ENCODE data around the gene ACTG1. TPM values are rescaled to one million over a fixed set of nuclear protein-coding genes. Genes with fewer than 3 reads are reported as not detected.

Gene ACTG1
- total and polyA plus RNA-seq, 9 of the 15 experiments (the other 6 are each of a cell fraction or from before 2014, with no cell fraction given) = 224 to 1,775 (median 568) TPM

- TF ChIP-seq REST (IDR thresholded peaks at IDR 0.05; ENCODE audit: borderline replicate concordance) = peak; percentile 26; the same call in 1 of the 2 replicates
- TF ChIP-seq REST (CRISPR knock-in tag; IDR thresholded peaks at IDR 0.05; ENCODE audit: low read depth) = no peak
- no peak for TF ChIP-seq FOXA1 (IDR thresholded peaks at IDR 0.05; ENCODE audit: borderline replicate concordance)
- TF ChIP-seq NEUROD1 (IDR thresholded peaks at IDR 0.05; ENCODE audit: borderline replicate concordance, low read depth, low read length, partially characterized antibody) = no peak
- TF ChIP-seq ZNF584 (CRISPR knock-in tag; IDR thresholded peaks at IDR 0.05; ENCODE audit: low read depth) = no peak
- no peak for TF ChIP-seq TFAM (CRISPR knock-in tag; conservative IDR thresholded peaks at IDR 0.05)
- TF ChIP-seq POLR2AphosphoS2 (IDR thresholded peaks at IDR 0.05; ENCODE audit: low read length) = peak; percentile 90; the same call in 1 of the 2 replicates
- TF ChIP-seq FOXJ2 (tag; IDR thresholded peaks at IDR 0.05) = no peak
- no peak for TF ChIP-seq E2F8 (IDR thresholded peaks at IDR 0.05; ENCODE audit: low read depth, partially characterized antibody)
- no peak for TF ChIP-seq MYC (IDR thresholded peaks at IDR 0.05; ENCODE audit: low read depth, low read length)
- TF ChIP-seq MYC (CRISPR knock-in tag; IDR thresholded peaks at IDR 0.05; ENCODE audit: borderline replicate concordance, low read depth) = no peak
Measured at GRCh38 chr17:81537343-81537855, 24.8 kb upstream of the ACTG1 start (continued).

Data from K562 (cell line).